GM18508 (cell line): Measurements from ENCODE around the gene LFNG.

Experiments
- ATAC-seq: cut with Tn5 transposase; IDR thresholded peaks from one replicate; pipeline ENCODE4 v1.9.1; 2021; ENCODE audit warnings: moderate number of reproducible peaks; ENCODE audit not compliant: insufficient read depth, unreplicated experiment

The LFNG gene

DNA sequence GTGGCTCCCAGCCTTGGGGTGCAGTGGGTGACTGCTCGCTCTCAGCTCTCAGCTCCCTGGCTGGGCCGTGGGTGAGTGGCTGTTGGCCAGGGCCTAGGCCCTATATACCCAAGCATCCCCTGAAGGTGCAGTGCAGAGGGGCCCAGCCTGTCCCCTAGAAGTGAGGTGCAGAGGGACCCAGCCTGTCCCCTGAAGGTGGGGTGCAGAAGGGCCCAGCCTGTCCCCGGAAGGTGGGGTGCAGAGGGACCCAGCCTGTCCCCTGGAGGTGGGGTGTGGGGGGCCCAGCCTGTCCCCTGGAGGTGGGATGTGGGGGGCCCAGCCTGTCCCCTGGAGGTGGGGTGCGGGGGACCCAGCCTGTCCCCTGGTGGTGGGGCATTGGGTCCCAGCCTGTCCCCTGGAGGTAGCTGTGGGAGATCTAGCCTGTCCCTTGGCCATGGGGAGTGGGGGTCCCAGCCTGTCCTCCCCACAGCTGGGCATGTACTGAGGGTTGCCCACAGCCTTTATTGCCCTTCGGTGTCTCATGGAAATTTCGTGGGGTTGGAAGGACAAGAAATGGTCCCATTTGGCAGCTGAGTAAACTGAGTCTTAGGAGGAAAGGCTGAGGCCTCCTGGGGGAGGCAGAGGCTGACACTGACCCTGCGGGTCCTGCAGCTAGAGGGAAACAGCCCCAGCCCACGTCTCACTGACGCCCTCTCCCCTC, 17.5 kb upstream of the LFNG start:
- ATAC-seq: no peak

DNA sequence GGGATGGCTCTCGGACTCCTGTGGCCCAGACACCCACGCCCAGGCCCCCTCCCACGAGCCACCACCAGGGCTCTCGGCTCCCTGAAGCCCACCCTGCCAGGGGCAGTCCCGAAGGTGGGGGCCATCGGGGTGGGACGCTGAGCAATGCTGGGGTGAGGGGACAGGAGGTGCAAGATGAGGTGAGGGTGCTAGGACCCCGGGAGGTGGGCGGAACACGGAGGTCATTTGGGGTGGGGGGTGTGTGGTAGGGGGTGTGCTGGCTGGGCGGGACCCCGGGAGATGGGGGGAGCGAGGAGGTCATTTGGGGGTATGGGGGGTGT, 17.0 kb upstream of the LFNG start:
- ATAC-seq: no peak

DNA sequence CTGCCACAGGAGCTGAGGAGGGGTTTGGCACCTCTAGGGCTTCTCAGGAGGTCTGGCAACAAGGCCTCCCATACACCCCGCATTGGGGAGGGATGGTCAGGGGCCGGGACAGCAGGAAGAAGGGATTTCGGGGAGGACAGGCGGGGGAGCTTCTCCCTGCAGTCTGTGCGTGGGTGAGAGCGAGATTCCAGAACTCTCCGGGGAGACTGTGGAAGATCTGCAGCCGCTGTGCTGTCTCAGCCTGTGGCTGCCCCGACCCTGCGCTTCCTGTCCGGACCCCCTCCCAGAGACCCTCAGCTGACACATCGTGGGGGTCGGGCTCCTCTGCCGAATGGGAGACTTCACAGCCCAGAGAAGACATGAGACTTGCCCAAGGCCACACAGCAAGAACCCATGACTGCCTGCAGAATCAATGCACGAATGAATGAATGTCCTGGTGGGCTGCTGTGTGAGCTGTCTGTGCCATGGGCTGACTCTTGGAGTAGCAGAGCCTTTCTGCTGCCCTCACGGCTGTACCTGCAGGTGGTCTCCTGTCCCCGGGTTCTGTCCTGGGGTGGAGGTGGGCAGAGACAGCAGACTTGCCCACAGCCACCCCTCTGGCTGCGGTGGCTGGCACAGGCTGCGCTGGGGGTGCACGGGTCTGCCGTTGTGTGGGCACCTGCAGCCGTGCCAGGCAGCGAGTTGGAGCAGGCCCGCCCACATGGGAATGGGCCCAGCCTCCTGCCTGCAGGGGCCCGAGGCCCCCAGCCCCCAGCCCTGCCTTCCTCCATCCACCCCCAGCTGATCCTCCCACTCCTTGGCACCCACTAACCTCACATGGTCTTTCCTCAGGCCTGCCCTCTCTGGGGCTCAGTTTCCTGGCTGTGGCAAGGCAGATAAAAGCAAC, 16.3 kb upstream of the LFNG start:
- no peak for ATAC-seq

DNA sequence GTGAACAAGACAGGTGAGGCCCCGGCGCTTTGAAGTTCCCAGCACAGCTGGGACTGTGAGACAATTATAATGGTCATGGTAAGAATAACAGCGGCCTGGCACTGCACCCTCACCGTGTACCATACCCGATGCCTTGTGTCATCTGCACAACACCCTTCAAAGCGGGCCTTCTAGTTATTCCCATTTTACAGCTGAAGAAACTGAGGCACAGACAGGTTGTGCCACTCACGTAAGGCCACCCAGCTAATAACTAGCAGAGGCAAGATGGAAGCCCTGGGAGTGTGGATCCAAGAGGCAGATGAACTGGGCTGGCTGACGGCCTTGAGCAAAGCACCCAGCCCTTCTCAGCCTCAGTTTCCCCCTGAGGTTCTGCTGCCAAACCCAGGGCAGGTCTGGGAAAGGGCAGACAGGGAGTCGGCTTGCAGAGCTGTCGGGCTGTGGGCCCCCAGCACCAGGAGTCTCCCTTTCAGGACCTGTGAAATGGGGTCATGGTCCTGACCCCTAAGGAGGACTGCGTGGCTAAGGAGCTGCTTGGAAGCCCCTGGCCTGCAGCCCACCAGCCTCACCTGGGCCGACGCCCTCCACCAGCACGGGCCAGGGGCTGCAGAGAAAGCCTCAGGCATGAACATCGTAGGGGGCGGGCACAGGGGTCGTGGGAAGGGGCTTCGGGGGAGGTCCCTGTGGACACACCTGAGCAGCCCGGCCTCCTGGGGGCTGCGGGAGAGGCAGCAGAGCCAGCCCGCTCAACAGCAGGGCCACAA, 15.3 kb upstream of the LFNG start:
- ATAC-seq: no peak

DNA sequence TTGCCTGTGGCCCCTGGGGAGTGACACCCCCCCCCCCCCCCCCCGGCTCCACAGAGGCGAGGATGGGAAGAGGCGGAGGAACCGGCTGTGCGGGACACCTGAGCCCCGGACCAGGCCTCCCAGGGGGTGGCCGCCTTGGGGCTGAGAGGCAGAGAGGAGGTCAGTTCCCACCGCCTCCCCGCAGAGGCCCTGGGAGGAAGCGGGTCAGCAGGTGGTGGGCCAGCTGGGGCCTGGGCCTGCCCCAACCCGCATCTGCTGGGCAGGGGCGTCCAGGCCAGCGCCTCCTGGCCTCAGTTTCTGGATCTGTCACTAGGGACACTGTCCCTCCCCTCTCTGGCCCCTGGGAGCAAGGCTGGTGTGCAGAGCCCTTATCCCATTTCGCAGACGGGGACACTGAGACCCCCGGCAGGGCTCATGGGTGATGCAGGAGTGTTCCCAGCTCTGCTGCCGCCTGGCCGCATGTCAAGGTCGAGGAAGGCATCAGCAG, 14.6 kb upstream of the LFNG start:
- no peak for ATAC-seq

DNA sequence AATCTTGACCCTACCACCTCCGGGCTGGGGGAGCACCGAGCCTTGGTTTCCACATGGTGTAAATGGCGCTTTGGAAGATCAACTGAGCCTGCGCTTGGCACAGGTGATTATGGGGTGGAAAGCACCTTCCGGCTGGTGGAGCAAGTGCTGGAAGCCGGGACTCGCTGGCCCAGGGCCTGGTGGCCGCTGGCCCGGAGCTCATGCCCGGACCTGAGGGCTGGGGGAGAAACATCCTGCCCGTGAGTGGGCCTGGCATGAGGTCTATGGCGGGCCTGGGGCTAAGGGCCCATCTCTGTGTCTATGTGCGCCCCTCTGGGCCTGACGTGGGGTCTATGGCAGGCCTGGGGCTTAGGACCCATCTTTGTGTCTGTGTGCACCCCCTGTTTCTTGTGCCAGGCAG, 14.2 kb upstream of the LFNG start:
- ATAC-seq: no peak

DNA sequence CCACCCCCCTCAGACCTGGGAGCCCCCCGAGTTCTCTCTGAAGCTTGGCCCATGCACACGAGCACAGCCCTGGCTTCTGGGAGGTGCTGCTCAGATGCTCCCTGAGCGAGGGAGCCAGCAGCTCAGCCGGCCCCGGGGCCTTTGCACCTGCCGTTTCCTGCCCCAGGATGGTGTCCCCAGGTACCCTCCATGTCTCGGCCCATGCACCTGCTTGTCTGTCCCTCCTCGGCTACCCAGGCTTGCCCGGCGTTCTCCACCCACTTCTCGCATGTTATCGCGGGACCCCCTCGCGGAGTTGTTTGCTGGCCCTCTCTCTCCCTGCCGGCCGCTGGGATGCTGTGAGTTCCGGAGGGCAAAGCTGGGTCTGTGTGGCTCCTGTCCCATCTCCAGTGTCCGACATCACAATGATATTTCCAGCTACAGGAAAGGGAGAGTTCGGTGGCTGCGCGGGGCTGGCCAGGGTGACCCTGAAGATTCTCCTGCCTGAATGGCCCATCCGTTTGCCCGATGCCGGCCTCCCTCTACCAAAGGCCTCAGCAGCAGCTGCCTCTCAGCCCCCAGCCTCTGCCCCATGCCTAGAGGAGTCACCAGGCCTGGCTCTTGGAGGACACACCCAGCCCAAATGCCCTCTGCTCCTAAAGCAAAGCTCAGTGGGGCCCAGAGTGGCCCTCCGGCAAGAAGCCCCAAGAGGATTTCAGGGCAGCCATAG, 12.2 kb upstream of the LFNG start:
- ATAC-seq: no peak

DNA sequence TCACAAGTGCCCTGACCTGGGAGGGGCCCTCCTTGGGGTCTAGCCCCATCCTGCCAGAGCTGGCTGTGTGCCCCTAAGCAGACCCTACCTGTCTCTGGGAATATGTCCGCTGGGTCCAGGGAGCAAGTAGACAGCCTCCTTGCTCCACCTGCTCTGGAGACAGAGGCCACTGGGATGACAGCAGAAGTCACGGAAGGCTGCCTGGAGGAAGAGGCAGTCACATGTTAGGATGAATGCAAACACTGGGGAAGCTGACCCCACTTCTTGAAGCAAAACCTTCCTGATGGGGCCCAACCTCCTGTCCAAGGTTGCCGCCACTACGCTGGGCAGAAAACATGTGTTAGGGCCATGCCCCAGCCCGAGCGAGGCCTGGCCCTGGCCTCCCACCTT, 11.7 kb upstream of the LFNG start:
- ATAC-seq: no peak

DNA sequence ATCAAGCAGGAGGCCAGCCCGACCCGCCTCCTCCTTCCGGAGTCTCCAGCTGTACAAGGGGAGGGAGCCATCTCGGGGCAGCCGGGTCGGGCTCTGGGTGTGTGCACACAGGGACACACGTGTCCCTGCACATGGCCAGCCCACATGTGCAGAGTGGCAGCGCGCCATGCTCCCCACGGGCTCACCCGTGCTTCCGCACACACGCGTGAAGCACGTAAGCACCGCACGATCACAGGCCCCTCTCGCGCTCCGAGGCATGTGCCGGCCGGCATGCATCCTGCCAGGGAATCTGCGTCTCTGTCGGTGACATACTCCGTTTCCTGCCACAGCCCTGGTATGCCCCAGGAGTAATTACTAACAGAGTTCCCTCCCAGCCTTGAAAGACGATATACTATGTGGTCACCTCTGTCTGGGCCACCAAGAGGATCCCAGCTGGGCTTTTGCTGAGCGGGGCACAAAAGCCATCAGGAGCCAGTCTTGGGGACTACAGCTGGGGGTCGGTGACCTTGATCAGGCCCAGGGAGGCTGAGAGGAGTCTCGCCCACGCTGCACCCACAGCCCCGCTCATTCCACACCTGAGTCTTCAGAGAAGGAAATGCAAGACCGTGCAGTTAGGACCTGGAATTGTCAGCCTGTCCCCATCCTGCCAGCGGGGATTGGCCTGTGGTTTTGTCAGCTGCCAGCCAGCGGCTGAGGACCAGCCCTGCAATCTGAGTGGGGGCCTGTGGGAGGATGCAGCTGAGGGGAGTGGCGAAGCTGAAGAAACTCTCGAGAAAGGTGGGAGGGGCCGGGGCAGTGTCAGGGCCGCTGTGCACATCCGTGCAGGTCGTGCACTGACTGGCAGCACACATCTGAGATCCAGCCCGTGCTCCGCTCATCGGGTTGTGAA, 11.0 kb upstream of the LFNG start:
- no peak for ATAC-seq

DNA sequence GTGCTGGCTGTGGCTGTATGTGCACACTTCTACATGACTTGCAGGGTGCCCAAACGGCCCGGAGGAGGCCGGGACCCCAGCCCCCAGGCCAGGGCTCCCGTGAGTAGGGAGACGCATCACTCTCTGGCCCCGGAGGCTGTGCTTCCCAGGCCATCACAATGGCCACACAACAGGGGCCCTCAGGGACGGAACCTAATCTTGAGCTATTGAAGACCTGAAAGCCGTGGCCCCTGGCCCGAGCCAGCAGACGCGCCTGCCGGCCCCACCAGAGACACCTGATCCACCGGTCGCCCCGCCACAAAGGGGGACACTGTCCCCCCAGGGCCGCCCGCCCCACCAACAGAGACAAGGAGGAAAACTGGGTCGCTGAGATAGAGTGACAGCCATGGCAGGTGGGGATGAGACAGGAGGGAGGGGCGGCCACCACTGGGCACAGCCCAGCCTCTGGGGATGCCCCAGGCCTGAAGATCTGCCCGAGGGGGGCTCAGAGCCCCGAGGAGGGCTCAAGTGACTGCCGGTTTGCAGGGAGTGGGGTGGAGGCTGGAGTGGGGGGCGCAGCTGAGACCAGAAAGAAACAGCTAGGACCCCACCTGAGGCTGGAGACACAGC, 10.2 kb upstream of the LFNG start:
- ATAC-seq: no peak

DNA sequence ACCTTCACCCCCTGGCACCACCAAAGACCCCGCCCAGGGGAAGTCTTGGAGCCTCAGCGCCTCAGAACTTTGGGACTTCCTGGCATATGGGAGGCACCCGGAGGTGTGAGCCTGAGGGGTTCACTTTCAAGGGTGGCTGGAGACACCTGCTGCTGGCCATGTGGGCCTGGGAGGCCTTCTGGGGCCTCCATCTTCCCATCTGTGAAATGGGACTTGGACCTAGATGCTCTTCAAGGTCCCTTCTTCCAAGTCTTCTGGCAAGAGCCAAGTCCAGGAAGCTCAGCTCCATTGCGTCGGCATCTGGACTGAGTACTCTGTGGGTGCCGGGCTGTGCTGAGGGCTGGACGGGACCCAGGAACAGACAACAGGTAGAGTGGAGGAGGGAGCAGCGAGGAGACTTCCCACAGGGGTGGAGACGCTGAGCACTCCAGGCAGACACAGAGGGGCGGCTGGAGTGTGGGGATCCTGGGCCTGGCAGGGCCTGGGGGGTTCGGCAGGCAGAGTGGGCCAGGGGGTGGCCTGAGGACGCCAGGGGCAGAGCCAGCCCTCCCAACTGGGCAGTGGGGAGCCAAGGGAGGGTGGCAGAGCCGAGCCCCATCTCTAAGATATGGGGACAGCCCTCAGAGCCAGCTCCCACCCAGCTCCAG, 9.3 kb upstream of the LFNG start:
- ATAC-seq: no peak

DNA sequence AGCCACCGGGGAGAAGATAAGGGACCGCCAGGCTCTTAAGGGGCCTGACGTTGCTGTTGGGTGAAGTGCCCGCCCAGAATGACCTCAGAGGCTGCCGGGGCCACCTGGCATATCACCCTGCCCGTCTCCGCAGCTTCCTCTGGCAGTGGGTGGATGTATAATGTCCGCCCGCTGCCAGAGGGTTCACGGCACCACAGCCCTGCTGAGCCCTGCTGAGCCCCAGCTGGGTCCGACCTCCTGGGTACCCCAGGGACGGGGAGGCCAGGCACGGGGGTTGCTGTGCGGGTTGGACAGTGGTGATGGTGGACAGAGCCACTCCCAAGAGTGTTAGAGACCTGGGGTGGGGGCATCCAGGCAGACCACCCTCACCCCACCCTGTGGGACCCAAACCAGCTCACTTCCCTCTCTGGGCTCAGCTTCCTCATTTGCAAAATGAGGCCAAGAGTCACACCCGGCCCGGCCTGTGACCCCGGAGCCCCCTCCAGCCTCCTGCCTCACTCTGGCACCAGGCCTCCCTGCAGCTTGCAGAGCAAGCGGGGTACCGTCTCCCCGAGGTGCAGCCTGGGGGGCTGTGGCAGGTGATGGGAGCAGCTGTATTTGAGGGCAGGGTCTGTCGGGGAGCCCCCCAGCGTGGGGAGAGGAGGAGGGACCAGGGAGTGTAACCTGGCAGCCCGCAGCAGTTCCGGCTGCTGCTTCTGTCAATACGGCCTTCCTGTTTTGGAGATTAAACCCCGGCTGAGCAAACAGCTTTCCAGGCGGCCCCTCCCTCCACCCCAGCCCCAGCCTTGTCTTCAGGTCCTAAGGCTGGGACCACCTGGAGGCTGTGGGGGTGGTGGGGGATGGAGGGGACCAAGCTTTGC, 8.4 kb upstream of the LFNG start:
- no peak for ATAC-seq

DNA sequence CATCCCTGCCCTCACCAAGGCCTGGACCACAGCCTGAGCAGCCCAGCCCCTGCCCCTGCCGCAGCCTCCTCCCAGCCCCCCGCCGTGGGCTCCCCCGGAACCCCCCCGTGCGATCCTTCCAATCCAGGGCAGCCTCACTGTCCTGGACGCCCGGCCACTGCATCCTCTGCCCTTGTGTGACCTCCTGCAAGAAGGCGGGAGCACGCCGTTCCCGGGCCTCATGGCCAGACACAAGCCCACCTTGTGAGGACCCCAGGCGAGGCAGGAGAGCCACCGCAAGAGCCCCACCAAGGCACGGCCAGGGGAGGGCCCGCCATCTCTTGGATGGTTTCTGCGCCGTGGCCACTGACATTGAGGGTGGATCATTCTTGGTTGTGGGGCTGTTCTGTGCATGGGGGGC, 7.8 kb upstream of the LFNG start:
- ATAC-seq: no peak

DNA sequence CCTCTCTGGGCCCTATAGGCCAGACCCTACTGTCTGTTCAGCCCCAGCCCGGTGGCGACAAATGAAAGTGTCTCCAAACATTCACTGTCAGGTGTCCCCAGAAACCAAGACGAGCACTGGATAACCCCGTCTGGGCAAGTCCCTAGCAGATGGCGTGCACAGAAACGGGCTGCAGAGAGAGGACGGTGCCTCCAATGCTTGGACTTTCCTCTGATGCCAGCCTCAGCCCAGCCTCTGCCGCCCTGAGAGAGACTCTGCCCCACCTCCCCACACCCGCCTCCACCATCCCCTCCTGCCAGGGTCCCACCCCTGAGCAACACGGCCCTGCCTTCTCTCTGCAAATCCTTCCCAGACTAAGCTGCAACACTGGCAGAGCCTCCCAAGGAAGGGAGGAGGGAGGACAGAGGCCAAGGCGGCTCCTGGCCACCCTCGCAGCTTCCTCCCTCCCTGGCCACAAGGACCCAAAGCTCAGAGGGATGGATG, 7.4 kb upstream of the LFNG start:
- no peak for ATAC-seq

DNA sequence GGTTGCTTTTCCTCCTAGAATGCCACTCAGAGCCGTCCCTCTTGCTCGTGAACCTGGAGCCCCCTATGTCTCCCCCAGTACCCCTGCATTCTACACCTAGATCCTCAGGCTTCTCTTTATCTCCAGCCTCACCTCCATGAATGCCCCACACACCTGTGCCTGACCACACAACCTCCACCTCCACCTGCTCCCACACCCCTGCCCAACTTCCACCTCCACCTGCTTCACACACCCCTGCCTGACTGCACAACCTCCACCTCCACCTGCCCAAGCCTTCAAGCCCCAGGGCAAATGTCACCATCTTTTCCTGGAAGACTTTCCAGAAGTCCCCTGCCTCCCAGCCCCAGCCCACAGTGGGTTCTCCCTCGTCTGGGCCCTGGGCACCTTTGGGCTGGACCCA, 6.9 kb upstream of the LFNG start:
- ATAC-seq: no peak

DNA sequence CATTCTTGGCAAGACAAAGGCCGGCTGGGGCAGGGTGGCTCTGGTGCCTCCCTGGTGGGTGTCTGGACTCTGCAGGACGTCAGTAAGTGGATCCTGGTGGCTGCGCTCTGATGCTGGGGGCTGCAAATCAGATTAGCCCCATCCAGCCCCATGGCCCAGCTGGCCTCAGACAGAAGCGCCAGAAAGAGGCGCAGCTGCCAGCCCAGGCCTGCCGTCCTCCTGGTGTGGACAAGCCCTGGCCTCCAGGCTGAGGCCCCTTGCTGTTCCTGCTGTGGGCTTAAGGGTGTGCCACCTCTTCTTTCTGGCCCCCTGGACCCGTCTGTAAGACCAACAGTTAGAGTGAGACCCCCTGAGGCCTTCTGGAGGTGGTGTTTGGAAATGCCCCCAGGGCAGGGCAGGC, 5.9 kb upstream of the LFNG start:
- no peak for ATAC-seq
